Measurements from ENCODE around the gene RUNDC3A. TPM values are rescaled to one million over a fixed set of nuclear protein-coding genes. Genes with fewer than 3 reads are reported as not detected.
A peak's percentile ranks its signal among the peaks of the same experiment; 100 is the strongest.

The RUNDC3A gene
- total RNA-seq, 1 experiment from 2014 or later: 5.2 TPM

DNA sequence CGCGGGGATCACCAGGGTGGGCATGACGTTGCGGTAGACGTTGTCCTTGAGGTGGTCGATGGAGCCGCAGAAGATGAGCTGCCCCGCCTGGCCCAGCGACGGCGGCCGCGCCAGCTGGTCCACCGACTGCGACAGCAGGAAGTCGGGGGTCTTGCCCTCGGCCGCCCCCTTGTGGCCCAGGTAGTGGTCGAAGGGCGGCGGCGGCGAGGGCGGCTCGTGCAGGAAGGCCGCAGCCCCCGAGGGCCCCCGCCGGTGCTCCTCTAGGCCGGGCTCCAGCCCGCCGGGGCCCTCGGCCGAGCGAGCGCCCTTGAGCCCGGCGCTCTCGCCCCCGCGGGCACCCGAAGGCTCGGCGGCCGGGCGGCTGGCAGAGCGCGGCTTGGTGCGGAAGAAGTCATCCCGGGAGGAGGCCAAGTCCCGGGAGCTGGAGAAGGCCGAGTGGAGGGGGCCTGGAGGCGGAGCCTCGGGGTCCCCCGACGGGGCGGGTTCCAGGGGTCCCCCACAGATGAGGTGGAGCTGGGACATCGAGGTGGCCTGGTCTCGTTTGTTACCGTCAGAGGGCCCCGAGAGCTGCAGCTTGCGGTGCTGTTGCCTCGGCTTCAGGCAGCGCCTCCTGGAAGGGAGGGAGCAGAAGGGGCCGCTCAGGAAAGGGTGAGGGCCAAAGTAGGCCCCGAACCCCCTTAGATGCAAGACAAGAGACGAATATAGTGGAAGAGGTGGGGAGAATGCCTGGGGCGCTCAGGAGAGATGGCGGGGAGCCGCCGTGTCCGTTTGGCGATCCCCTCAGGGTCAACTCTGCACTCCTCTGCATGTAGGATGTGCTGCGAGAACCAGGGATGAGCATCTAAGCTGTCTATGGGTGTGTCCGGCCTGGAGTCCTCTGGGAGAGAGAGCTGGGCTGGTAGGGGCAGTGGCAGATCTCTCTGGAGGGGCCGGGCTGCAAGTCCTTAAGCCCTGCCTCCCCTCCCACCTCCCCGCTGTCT, 46.5 kb downstream of the RUNDC3A start (continued):
- TF ChIP-seq, protein P1, sequence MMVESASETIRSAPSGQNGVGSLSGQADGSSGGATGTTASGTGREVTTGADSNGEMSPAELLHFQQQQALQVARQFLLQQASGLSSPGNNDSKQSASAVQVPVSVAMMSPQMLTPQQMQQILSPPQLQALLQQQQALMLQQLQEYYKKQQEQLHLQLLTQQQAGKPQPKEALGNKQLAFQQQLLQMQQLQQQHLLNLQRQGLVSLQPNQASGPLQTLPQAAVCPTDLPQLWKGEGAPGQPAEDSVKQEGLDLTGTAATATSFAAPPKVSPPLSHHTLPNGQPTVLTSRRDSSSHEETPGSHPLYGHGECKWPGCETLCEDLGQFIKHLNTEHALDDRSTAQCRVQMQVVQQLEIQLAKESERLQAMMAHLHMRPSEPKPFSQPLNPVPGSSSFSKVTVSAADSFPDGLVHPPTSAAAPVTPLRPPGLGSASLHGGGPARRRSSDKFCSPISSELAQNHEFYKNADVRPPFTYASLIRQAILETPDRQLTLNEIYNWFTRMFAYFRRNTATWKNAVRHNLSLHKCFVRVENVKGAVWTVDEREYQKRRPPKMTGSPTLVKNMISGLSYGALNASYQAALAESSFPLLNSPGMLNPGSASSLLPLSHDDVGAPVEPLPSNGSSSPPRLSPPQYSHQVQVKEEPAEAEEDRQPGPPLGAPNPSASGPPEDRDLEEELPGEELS (CRISPR knock-in tag; IDR thresholded peaks at IDR 0.05): no peak
- no peak for TF ChIP-seq EMX1 (CRISPR knock-in tag; IDR thresholded peaks at IDR 0.05)
- TF ChIP-seq, protein P2, sequence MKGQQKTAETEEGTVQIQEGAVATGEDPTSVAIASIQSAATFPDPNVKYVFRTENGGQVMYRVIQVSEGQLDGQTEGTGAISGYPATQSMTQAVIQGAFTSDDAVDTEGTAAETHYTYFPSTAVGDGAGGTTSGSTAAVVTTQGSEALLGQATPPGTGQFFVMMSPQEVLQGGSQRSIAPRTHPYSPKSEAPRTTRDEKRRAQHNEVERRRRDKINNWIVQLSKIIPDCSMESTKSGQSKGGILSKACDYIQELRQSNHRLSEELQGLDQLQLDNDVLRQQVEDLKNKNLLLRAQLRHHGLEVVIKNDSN (CRISPR knock-in tag; IDR thresholded peaks at IDR 0.05): no peak
- TF ChIP-seq, protein P3, sequence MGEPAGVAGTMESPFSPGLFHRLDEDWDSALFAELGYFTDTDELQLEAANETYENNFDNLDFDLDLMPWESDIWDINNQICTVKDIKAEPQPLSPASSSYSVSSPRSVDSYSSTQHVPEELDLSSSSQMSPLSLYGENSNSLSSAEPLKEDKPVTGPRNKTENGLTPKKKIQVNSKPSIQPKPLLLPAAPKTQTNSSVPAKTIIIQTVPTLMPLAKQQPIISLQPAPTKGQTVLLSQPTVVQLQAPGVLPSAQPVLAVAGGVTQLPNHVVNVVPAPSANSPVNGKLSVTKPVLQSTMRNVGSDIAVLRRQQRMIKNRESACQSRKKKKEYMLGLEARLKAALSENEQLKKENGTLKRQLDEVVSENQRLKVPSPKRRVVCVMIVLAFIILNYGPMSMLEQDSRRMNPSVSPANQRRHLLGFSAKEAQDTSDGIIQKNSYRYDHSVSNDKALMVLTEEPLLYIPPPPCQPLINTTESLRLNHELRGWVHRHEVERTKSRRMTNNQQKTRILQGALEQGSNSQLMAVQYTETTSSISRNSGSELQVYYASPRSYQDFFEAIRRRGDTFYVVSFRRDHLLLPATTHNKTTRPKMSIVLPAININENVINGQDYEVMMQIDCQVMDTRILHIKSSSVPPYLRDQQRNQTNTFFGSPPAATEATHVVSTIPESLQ (CRISPR knock-in tag; IDR thresholded peaks at IDR 0.05): no peak
- TF ChIP-seq MXD4 (CRISPR knock-in tag; IDR thresholded peaks at IDR 0.05; ENCODE audit: borderline replicate concordance): no peak
- TF ChIP-seq, protein P4, sequence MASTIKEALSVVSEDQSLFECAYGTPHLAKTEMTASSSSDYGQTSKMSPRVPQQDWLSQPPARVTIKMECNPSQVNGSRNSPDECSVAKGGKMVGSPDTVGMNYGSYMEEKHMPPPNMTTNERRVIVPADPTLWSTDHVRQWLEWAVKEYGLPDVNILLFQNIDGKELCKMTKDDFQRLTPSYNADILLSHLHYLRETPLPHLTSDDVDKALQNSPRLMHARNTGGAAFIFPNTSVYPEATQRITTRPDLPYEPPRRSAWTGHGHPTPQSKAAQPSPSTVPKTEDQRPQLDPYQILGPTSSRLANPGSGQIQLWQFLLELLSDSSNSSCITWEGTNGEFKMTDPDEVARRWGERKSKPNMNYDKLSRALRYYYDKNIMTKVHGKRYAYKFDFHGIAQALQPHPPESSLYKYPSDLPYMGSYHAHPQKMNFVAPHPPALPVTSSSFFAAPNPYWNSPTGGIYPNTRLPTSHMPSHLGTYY (CRISPR knock-in tag; IDR thresholded peaks at IDR 0.05): no peak
- no peak for TF ChIP-seq SMAD3 (CRISPR knock-in tag; IDR thresholded peaks at IDR 0.05; ENCODE audit: borderline replicate concordance)
- no peak for TF ChIP-seq ELF4 (CRISPR knock-in tag; IDR thresholded peaks at IDR 0.05; ENCODE audit: low read depth)
- no peak for TF ChIP-seq RORB (CRISPR knock-in tag; IDR thresholded peaks at IDR 0.05)
- TF ChIP-seq NR2C2 (CRISPR knock-in tag; IDR thresholded peaks at IDR 0.05): no peak
- peak; percentile 55 for TF ChIP-seq ZNF263 (CRISPR knock-in tag; IDR thresholded peaks at IDR 0.05; ENCODE audit: low read depth)
- no peak for TF ChIP-seq NR3C1 (CRISPR knock-in tag; conservative IDR thresholded peaks at IDR 0.05; ENCODE audit: low read depth)
- no peak for TF ChIP-seq ZNF671 (CRISPR knock-in tag; IDR thresholded peaks at IDR 0.05)
- TF ChIP-seq, protein P5, sequence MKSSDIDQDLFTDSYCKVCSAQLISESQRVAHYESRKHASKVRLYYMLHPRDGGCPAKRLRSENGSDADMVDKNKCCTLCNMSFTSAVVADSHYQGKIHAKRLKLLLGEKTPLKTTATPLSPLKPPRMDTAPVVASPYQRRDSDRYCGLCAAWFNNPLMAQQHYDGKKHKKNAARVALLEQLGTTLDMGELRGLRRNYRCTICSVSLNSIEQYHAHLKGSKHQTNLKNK (CRISPR knock-in tag; IDR thresholded peaks at IDR 0.05): no peak
- TF ChIP-seq JAZF1 (CRISPR knock-in tag; IDR thresholded peaks at IDR 0.05): no peak

DNA sequence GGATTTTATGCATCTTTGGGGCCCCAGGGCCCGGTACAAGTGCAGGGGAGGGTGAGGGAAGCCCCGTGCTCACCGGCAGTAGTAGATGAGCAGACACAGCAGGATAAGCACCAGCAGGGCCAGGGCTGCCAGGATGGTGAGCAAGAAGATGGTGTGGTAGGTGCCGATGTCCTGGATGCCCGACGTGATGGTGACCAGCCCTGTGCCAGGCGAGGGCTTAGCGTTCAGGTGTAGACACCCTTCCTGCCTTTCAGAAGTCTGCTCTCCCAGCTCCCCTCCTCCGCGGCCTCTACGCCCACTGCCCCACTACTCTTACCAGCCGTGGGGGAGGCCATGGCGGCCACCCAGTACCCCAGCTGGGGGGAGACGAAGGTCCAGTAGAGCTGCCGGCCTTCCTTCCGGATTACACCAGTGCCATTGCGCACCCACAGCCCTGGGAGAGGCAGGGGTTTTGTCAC, 47.3 kb downstream of the RUNDC3A start:
- no peak overlapping the region for H3K27ac Mint-ChIP-seq
- DNase-seq (ENCODE audit: low spot score) (no peak), ATAC-seq (no peak)
- H3K27me3 Mint-ChIP-seq (ENCODE audit: low read depth): peaks cover 3% of the 10 kb centered on the region; the same call in 1 of the 2 replicates
- ChIA-PET CTCF (interaction anchor here (0.5 to 7.8 kb wide), 22 partner anchors 7 to 335 kb away, joined by 3 to 102 read pairs (median 15); partner anchors contain the start of genes ATXN7L3, FAM171A2, GRN and HDAC5), POLR2A (interaction anchor here (1.8 kb wide), 1 partner anchor 10 kb away, joined by 6 read pairs; the partner anchor contains the start of gene GRN)
- no peaks in the 10 kb centered on the region for H3K36me3 Mint-ChIP-seq
- peaks cover 14% of the 10 kb centered on the region for H3K4me1 Mint-ChIP-seq
- no peak overlapping the region for H3K4me3 Mint-ChIP-seq
- H3K9me3 Mint-ChIP-seq: no peaks in the 10 kb centered on the region
- TF ChIP-seq, protein P6, sequence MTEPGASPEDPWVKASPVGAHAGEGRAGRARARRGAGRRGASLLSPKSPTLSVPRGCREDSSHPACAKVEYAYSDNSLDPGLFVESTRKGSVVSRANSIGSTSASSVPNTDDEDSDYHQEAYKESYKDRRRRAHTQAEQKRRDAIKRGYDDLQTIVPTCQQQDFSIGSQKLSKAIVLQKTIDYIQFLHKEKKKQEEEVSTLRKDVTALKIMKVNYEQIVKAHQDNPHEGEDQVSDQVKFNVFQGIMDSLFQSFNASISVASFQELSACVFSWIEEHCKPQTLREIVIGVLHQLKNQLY (CRISPR knock-in tag; IDR thresholded peaks at IDR 0.05): no peak
- TF ChIP-seq ZNF317 (CRISPR knock-in tag; IDR thresholded peaks at IDR 0.05; ENCODE audit: borderline replicate concordance, low read depth) (no peak), KAT7 (CRISPR knock-in tag; IDR thresholded peaks at IDR 0.05; ENCODE audit: borderline replicate concordance) (no peak), RELA (CRISPR knock-in tag; IDR thresholded peaks at IDR 0.05; ENCODE audit: borderline replicate concordance) (peak; percentile 61; the same call in 1 of the 2 replicates), FOXK1 (CRISPR knock-in tag; IDR thresholded peaks at IDR 0.05) (no peak), ZNF121 (CRISPR knock-in tag; IDR thresholded peaks at IDR 0.05) (no peak), ZNF671 (CRISPR knock-in tag; IDR thresholded peaks at IDR 0.05) (no peak)
- TF ChIP-seq, protein P7, sequence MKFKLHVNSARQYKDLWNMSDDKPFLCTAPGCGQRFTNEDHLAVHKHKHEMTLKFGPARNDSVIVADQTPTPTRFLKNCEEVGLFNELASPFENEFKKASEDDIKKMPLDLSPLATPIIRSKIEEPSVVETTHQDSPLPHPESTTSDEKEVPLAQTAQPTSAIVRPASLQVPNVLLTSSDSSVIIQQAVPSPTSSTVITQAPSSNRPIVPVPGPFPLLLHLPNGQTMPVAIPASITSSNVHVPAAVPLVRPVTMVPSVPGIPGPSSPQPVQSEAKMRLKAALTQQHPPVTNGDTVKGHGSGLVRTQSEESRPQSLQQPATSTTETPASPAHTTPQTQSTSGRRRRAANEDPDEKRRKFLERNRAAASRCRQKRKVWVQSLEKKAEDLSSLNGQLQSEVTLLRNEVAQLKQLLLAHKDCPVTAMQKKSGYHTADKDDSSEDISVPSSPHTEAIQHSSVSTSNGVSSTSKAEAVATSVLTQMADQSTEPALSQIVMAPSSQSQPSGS (CRISPR knock-in tag; IDR thresholded peaks at IDR 0.05; ENCODE audit: borderline replicate concordance, low read depth): no peak
- TF ChIP-seq, protein P8, sequence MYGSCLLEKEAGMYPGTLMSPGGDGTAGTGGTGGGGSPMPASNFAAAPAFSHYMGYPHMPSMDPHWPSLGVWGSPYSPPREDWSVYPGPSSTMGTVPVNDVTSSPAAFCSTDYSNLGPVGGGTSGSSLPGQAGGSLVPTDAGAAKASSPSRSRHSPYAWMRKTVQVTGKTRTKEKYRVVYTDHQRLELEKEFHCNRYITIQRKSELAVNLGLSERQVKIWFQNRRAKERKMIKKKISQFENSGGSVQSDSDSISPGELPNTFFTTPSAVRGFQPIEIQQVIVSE (CRISPR knock-in tag; IDR thresholded peaks at IDR 0.05; ENCODE audit: borderline replicate concordance): no peak
- TF ChIP-seq, protein P1 (CRISPR knock-in tag; IDR thresholded peaks at IDR 0.05): no peak

Measured in WTC11 (cell line).